DND-41 (cell line): ENCODE measurements around the gene GTF3C5.

Experiments
- ATAC-seq: fragments of 200-7000 bp; cut with Tn5 transposase; 3 replicates; pipeline ENCODE4 v1.9.1; 2021; ENCODE audit warnings: low read depth; ENCODE audit not compliant: insufficient read depth
- DNase-seq: peaks from one replicate; pipeline ENCODE4 v3.0.0-alpha.2; 2020
- H2AFZ ChIP-seq: 2 replicates; pipeline ENCODE4 v1.6.0; 2012; ENCODE audit warnings: low read depth, low read length
- H3K27ac ChIP-seq: 2 replicates; pipeline ENCODE4 v1.5.1; 2012; ENCODE audit warnings: low read length, inconsistent platforms
- H3K27me3 ChIP-seq: fragments of 200-600 bp; sonication (generic); 2 replicates; pipeline ENCODE4 v1.6.0; 2012; ENCODE audit warnings: low read length, mild to moderate bottlenecking, inconsistent platforms; ENCODE audit not compliant: insufficient read depth, poor library complexity
- H3K36me3 ChIP-seq: 2 replicates; pipeline ENCODE4 v1.5.1; 2012; ENCODE audit warnings: low read length, inconsistent platforms; ENCODE audit not compliant: insufficient read depth
- H3K4me1 ChIP-seq: 2 replicates; pipeline ENCODE4 v1.5.1; 2012; ENCODE audit warnings: mild to moderate bottlenecking, low read length; ENCODE audit not compliant: insufficient read depth
- H3K4me2 ChIP-seq: 2 replicates; pipeline ENCODE4 v1.6.0; 2012; ENCODE audit warnings: mild to moderate bottlenecking, moderate library complexity, low read length, inconsistent platforms; ENCODE audit not compliant: insufficient read depth
- H3K4me3 ChIP-seq, 2 experiments: fragments of 200-600 bp in 1 of 2; shearing (Covaris generic) in 1 of 2; 2 replicates each; pipeline ENCODE4 v1.5.1; 2012 to 2016; ENCODE audit warnings: inconsistent platforms in 2 of 2, low read length in 2 of 2, mild to moderate bottlenecking in 2 of 2, low read depth in 1 of 2, moderate library complexity in 1 of 2
- H3K79me2 ChIP-seq: 2 replicates; pipeline ENCODE4 v1.6.0; 2012; ENCODE audit warnings: low read length, inconsistent platforms; ENCODE audit not compliant: insufficient read depth
- H3K9ac ChIP-seq: 2 replicates; pipeline ENCODE4 v1.6.0; 2012; ENCODE audit warnings: low read depth, mild to moderate bottlenecking, inconsistent platforms, low read length, moderate library complexity
- H3K9me3 ChIP-seq: 2 replicates; pipeline ENCODE4 v1.5.1; 2012; ENCODE audit warnings: low read length, moderate library complexity, mild to moderate bottlenecking, inconsistent platforms; ENCODE audit not compliant: insufficient read depth, severe bottlenecking
- H4K20me1 ChIP-seq: 2 replicates; pipeline ENCODE4 v1.6.0; 2012; ENCODE audit warnings: low read length; ENCODE audit not compliant: insufficient read depth
- EZH2 ChIP-seq: IDR thresholded peaks from 3 replicates; pipeline ENCODE4 v1.6.1; 2012; ENCODE audit warnings: borderline replicate concordance, low read depth, mild to moderate bottlenecking, moderate library complexity, low read length, inconsistent platforms; ENCODE audit not compliant: severe bottlenecking
- TF ChIP-seq, protein P1 (sequence below): IDR thresholded peaks from 2 replicates; pipeline ENCODE4 v1.5.1; 2012; ENCODE audit warnings: borderline replicate concordance, low read length, moderate library complexity, mild to moderate bottlenecking; ENCODE audit not compliant: poor library complexity, severe bottlenecking; ENCODE audit errors: extremely low read depth

Gene GTF3C5

DNA sequence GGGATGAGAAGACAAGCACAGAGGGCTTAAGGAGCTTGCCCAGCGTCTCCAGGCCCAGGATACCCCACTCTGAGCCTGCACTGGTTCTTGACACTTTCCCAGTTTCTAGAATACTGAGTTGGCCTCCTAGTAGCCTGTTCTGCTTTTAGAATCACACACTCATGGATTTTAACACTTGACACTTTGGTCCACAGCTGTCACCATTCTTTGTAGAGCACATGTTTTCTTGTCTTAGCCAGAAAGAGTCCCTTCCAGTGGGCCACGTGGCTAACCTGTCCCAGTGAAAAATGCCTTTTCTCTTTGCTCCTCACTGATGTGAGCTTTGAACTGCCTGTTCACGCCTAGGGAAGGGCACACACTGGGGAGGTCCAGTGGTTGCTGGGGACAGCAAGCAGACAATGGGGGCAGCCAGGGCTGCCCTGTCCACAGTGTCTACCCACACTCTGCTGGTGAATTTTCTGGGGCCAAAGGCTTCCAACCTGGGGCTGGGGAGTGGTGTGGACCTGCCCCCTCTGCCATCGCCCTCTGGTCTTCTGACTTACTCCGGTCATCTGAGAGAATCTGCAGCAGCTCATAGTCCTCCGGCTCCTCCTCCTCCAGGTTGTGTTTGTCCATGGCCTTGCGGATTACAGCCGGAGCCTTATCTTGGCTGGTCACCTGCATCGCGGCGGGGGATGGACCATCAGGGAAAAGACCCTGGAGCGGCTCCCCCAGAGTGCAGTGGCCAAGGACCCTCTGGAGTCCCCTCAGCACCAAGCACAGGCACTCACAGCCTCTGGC is 69.1 kb downstream of the GTF3C5 start:
- H3K27me3 ChIP-seq = no peaks in the 10 kb centered on the region
- no peaks in the 10 kb centered on the region for H3K4me1 ChIP-seq
- ATAC-seq (no peak), DNase-seq (no peak)
- no peak overlapping the region for H3K4me3 ChIP-seq
- H3K4me2 ChIP-seq = no peak overlapping the region
- peaks cover 4% of the 10 kb centered on the region; the same call in 1 of the 2 replicates for H4K20me1 ChIP-seq
- H3K79me2 ChIP-seq = no peaks in the 10 kb centered on the region
- H3K9ac ChIP-seq = no peak overlapping the region
- H2AFZ ChIP-seq = no peak overlapping the region
- peaks cover 7% of the 10 kb centered on the region for H3K9me3 ChIP-seq
- H3K36me3 ChIP-seq = peaks cover 75% of the 10 kb centered on the region
- no peak for TF ChIP-seq EZH2
- TF ChIP-seq, protein P1, sequence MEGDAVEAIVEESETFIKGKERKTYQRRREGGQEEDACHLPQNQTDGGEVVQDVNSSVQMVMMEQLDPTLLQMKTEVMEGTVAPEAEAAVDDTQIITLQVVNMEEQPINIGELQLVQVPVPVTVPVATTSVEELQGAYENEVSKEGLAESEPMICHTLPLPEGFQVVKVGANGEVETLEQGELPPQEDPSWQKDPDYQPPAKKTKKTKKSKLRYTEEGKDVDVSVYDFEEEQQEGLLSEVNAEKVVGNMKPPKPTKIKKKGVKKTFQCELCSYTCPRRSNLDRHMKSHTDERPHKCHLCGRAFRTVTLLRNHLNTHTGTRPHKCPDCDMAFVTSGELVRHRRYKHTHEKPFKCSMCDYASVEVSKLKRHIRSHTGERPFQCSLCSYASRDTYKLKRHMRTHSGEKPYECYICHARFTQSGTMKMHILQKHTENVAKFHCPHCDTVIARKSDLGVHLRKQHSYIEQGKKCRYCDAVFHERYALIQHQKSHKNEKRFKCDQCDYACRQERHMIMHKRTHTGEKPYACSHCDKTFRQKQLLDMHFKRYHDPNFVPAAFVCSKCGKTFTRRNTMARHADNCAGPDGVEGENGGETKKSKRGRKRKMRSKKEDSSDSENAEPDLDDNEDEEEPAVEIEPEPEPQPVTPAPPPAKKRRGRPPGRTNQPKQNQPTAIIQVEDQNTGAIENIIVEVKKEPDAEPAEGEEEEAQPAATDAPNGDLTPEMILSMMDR = no peak
- no peak overlapping the region for H3K27ac ChIP-seq

DNA sequence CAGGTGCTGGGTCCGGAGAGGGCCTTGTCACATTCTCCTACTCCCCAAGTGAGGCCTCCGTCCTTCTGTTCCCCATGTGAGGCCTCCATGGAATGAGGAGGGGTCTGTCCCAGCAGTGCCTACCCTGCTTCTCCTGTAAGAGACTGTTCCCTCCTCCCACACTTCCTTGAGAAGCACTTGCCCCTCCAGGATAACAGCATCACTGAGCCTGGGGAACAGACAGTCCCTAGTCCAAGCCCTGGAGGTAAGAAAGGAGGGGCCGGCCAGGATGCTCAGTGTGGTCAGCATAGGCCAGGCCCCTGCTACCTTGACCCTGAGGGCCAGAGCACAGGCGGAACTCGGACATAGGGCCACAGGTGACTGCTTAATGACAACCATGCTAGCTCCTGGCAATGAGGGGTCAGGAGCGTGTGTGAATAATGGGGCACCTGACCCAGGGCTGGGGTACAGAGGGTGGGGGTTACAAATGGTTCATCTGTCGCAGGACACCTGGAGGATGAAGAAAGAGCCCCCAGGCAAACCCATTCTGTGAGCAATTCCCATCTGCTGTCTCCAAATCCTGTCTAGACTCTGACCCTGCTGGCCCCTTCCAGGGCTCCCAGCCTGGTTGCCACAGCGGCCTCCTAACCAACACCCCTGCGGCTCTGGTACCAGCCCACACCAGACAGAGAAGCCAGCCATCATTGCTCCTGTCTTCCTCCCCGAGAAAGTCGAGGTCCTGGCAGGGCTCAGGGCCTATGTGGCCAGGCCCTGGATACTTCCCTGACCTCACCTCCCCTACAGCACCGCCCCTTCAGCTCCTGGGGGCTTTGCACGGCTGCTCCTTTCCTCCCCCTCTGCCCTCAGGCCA is 69.9 kb downstream of the GTF3C5 start:
- no peak for TF ChIP-seq EZH2
- TF ChIP-seq, protein P1 = no peak
- peaks cover 80% of the 10 kb centered on the region for H3K36me3 ChIP-seq
- no peaks in the 10 kb centered on the region for H3K27me3 ChIP-seq
- no peaks in the 10 kb centered on the region for H3K79me2 ChIP-seq
- H3K4me1 ChIP-seq = no peaks in the 10 kb centered on the region
- DNase-seq = no peak
- H3K9ac ChIP-seq = no peak overlapping the region
- no peak overlapping the region for H3K4me3 ChIP-seq
- peaks cover 7% of the 10 kb centered on the region for H3K9me3 ChIP-seq
- H3K27ac ChIP-seq = no peak overlapping the region
- no peak overlapping the region for H3K4me2 ChIP-seq
- H4K20me1 ChIP-seq = peaks cover 4% of the 10 kb centered on the region; the same call in 1 of the 2 replicates
- no peak for ATAC-seq
- no peak overlapping the region for H2AFZ ChIP-seq

DNA sequence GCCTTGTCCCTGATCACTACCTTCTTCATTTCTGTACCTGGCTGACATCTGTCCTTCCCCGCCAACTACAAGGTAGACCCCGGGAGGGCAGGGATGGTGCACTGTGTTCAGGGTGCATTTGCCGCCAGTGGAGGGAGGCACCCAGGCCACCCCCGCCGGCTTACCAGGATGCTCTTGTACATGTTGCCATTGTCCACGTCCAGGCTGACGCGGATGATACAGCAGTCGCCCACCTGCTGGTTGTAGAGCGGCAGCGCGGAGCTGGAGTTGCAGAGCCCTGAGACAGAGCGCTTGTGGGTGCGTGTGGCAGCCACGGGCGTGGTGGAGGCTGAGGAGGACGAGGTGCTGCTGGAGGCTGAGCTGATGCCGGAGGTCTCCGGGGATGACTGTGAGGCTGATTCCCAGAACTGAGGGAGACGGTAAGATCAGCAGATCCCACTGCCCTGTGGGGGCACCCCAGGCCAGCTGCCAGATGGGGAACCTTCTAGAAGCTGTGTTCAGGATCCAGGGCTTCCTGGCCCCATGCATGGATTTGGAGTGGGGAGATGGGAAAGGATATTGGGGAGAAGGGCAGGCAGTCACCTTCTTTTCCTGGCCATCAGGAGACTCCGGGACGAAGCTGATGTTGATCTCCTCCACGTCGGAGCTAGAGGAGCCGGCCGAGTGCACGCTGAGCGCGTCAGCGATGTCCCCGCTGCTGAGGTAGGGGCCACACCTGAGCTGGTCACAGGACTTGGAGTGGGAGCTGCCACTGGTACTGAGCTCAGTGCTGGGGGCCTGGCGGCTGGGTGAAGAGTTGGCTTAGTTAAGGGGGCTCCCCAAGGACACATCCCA is 70.8 kb downstream of the GTF3C5 start:
- no peak for ATAC-seq
- H3K9ac ChIP-seq = no peak overlapping the region
- H3K4me1 ChIP-seq = no peaks in the 10 kb centered on the region
- no peak overlapping the region for H3K4me3 ChIP-seq
- TF ChIP-seq EZH2 = no peak
- TF ChIP-seq, protein P1 = no peak
- no peak overlapping the region for H3K4me2 ChIP-seq
- H3K27me3 ChIP-seq = no peaks in the 10 kb centered on the region
- no peak overlapping the region for H3K27ac ChIP-seq
- no peak overlapping the region for H2AFZ ChIP-seq
- no peaks in the 10 kb centered on the region for H3K79me2 ChIP-seq
- peaks cover 88% of the 10 kb centered on the region for H3K36me3 ChIP-seq
- peaks cover 7% of the 10 kb centered on the region for H3K9me3 ChIP-seq
- H4K20me1 ChIP-seq = peaks cover 4% of the 10 kb centered on the region; the same call in 1 of the 2 replicates
- no peak for DNase-seq
